ENCODE data around the gene CDK19. TPM values are rescaled to one million over a fixed set of nuclear protein-coding genes. Genes with fewer than 3 reads are reported as not detected.

CDK19 gene
- polyA plus RNA-seq, 1 donor from 2014 or later: 4.0 TPM

DNA sequence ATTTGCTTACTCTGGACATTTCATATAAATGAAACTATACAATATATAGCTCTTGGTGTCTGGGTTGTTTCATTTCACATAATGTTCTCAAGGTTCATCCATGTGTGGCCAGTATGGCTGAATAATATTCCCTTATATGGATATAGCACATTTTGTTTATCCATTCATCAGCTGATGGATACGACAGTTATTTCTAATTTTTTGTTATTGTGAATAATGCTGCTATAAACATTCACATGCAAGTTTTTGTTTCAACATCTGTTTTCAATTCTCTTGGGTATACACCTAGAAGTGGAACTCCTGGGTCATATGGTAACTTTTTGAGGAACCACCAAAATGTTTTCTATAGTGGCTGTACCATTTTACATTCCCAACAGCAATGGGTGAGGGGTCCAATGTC lies 101.1 kb downstream of the CDK19 start:
- peak overlapping the region in 2 of 3 donors; percentile 27 to 75 for H3K27ac Mint-ChIP-seq
- H3K4me3 Mint-ChIP-seq: peak overlapping the region in 1 of 4 donors; percentile 41
- H3K4me1 Mint-ChIP-seq: peaks cover 12 to 19% (median 12%) of the 10 kb centered on the region in 3 donors
- peaks cover 6% of the 10 kb centered on the region for H3K36me3 Mint-ChIP-seq
- H3K9me3 Mint-ChIP-seq: no peaks in the 10 kb centered on the region
- H3K27me3 Mint-ChIP-seq: no peaks in the 10 kb centered on the region

DNA sequence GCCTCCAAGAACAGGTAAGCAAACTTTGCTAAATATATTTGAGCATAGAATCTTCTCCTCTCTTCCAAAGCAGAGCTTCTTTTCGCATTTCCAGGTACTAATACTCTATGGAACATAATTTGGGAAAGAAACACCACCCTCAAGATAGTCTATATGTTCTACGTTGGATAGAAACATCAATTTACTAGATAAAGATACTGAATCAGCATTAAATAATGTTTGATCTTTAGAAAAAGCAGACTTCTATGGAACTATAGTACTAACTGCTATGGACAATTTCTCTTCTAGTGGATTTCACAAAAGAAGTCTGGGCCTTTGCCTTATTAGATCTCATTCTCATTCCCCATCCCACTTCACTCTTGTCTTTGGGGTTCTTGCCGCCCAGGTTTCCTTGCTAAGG lies 103.0 kb downstream of the CDK19 start:
- Mint-ChIP-seq H3K27me3 (no peaks in the 10 kb centered on the region), H3K4me1 (peaks cover 14 to 24% (median 16%) of the 10 kb centered on the region in 3 donors), H3K4me3 (no peak overlapping the region), H3K9me3 (no peaks in the 10 kb centered on the region), H3K27ac (peak overlapping the region in 1 of 3 donors; percentile 11), H3K36me3 (peaks cover 2% of the 10 kb centered on the region)

DNA sequence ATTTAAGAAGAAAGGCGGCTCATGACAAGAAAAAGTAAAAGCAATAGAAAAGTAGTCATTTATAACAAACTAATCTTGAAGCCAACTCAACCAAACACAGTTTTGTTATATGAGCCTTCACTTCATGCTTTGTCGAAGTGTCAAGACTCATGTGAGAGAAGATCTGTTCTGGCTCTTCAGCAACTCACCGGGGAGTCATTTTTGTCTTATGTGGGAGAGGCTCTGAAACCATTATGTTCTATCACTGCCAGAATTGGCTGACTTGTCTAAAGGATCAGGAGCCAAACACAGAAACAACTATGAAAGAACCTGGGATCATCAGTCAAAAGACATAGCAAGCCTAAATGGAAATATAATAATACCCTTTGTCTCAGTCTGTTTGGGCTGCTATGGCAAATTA lies 105.2 kb downstream of the CDK19 start:
- Mint-ChIP-seq H3K9me3 (no peaks in the 10 kb centered on the region), H3K4me1 (peaks cover 20 to 27% (median 20%) of the 10 kb centered on the region in 3 donors), H3K27me3 (no peaks in the 10 kb centered on the region), H3K36me3 (peaks cover 2% of the 10 kb centered on the region), H3K27ac (no peak overlapping the region), H3K4me3 (no peak overlapping the region)

DNA sequence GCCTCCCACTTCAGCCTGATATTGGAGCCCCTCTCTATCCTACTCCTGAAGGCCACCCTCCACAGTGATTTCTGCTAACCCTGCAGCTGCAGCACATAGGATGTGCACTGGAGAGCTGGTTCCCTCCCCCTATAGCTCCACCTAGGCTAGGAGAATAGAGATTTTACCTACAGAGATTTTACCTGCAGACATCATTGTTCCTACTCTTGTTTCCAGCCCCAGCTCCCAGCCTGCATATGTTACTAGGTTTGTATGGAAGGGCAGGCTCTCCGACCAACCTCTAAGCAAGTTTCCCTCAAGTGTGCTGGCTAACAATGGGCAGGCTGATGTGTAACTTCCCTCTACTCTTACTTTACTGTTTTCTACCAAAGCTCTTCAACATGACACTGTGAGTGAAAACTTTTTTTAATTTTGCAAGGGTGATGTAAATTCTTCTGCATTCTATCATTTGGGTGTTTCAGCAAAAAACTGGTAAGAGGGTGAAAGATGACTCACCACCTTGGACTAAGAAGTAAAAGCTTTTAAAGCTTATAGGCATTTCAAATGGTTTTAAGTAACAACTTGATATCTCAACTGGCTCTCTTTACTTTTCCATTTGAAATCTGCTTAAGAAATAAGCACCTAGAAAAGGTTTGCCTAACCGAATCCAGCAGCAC lies 106.8 kb downstream of the CDK19 start:
- Mint-ChIP-seq H3K9me3 (no peaks in the 10 kb centered on the region), H3K4me3 (peak overlapping the region in 1 of 4 donors; percentile 24), H3K27me3 (no peaks in the 10 kb centered on the region), H3K27ac (peak overlapping the region in 1 of 3 donors; percentile 14), H3K4me1 (peaks cover 10 to 17% (median 11%) of the 10 kb centered on the region in 3 donors), H3K36me3 (no peaks in the 10 kb centered on the region)

DNA sequence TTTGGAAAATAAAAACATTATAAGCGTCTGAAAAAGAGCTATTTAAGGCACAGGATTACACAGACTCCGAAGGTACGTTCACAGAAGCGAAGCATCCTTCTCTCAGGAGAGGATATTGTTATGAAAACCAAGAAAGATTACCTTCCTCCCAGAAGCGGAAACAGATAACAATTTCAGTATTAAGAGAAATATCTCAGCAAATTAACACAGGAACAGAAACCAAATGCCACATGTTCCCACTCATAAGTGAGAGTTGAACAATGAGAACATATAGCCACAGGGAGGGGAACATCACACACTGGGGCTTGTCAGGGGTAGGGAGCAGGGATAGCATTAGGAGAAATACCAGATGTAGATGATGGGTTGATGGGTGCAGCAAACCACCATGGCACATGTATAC lies 109.7 kb downstream of the CDK19 start:
- Mint-ChIP-seq H3K4me3 (peak overlapping the region in 1 of 4 donors; percentile 42), H3K27me3 (no peaks in the 10 kb centered on the region), H3K4me1 (peaks cover 9 to 12% (median 10%) of the 10 kb centered on the region in 3 donors), H3K27ac (peak overlapping the region in 1 of 3 donors; percentile 43), H3K36me3 (no peaks in the 10 kb centered on the region), H3K9me3 (no peaks in the 10 kb centered on the region)

DNA sequence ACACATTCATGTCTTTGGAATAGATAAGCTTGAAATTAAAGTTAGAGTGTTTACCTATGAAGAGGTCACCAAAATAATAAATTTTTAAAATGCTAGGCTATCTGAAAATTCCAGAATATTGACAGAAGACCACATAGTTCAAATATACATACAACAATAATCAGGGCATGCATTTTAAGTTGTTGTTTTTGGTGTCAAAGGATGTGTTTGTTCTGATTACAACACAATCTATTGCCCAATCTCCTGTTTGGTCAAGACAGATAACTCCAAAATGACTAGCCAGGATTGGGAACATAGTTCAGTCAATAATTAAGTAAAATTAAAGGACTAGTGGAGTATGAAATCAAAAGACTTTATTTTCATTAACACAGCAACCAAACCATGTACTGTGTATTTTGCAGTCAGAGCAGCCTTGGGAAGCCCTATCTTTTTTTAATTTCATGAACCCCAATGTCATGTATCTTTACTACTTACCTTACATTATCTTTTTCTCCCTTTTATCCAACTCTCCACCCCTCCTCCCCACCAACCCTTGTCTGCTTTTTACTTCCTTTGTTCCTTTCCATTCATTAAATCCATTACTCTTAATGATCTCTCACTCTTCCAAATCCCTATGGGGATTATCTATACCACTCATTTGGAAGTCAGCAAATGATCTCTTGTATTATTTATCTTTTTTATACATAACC lies 111.2 kb downstream of the CDK19 start:
- H3K27ac Mint-ChIP-seq: no peak overlapping the region
- no peaks in the 10 kb centered on the region for H3K9me3 Mint-ChIP-seq
- no peaks in the 10 kb centered on the region for H3K36me3 Mint-ChIP-seq
- H3K27me3 Mint-ChIP-seq: no peaks in the 10 kb centered on the region
- H3K4me3 Mint-ChIP-seq: no peak overlapping the region
- H3K4me1 Mint-ChIP-seq: peaks cover 9 to 12% (median 10%) of the 10 kb centered on the region in 3 donors

- Mint-ChIP-seq H3K36me3 (peaks cover 3% of the 10 kb centered on the region), H3K27me3 (no peaks in the 10 kb centered on the region), H3K9me3 (no peaks in the 10 kb centered on the region), H3K4me3 (no peak overlapping the region), H3K4me1 (peaks cover 6 to 10% (median 8%) of the 10 kb centered on the region in 3 donors), H3K27ac (peak overlapping the region in 1 of 3 donors; percentile 75)
Measured at GRCh38 chr6:110703010-110703905, 112.0 kb downstream of the CDK19 start.

DNA sequence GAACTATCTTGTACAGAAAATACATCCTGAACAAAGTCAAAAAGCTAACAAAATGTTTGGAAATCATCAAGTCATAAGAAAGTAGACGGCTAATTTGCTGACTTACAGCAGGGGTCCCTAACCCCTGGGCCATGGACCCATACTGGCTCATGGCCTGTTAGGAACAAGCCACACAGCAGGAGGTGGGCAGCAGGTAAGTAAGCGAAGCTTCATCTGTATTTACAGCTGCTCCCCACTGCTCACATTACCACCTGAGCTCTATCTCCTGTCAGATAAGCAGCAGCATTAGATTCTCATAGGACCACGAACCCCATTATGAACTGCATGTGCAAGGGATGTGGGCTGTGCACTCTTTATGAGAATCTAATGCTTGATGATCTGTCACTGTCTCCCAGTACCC lies 115.5 kb downstream of the CDK19 start:
- Mint-ChIP-seq H3K4me3 (no peak overlapping the region), H3K36me3 (peaks cover 14% of the 10 kb centered on the region), H3K27ac (no peak overlapping the region), H3K4me1 (peaks cover 3 to 8% (median 7%) of the 10 kb centered on the region in 3 donors), H3K27me3 (no peaks in the 10 kb centered on the region), H3K9me3 (no peaks in the 10 kb centered on the region)

GRCh38 chr6:110693994-110694393 lies 121.3 kb downstream of the CDK19 start:
- H3K4me1 Mint-ChIP-seq: peaks cover 9 to 13% (median 12%) of the 10 kb centered on the region in 3 donors
- H3K27ac Mint-ChIP-seq: no peak overlapping the region
- peaks cover 0 to 7% (median 2%) of the 10 kb centered on the region in 3 donors for H3K9me3 Mint-ChIP-seq
- peaks cover 23% of the 10 kb centered on the region for H3K36me3 Mint-ChIP-seq
- no peaks in the 10 kb centered on the region for H3K27me3 Mint-ChIP-seq
- H3K4me3 Mint-ChIP-seq: no peak overlapping the region

GRCh38 chr6:110693296-110693695 lies 122.0 kb downstream of the CDK19 start:
- H3K4me3 Mint-ChIP-seq: no peak overlapping the region
- peaks cover 11 to 17% (median 15%) of the 10 kb centered on the region in 3 donors for H3K4me1 Mint-ChIP-seq
- peaks cover 0 to 7% (median 2%) of the 10 kb centered on the region in 3 donors for H3K9me3 Mint-ChIP-seq

DNA sequence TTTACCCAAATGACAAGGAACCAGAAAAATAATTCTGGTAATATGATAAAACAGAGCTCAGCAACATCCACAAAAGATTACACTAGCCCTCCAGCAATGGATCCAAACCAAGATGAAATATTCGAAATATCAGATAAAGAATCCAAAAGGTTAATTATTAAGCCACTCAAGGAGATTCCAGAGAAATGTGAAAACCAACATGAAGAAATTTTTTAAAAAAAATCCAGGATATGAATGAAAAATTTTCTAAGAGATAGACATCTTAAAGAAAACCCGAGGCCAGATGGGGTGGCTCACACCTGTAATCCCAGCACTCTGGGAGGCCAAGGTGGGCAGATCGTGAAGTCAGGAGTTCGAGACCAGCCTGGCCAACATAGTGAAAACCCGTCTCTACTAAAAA lies 124.4 kb downstream of the CDK19 start:
- Mint-ChIP-seq H3K27me3 (no peaks in the 10 kb centered on the region), H3K36me3 (peaks cover 13% of the 10 kb centered on the region), H3K27ac (no peak overlapping the region), H3K4me1 (peaks cover 15 to 20% (median 20%) of the 10 kb centered on the region in 3 donors), H3K9me3 (peaks cover 0 to 7% (median 2%) of the 10 kb centered on the region in 3 donors), H3K4me3 (no peak overlapping the region)

More at GRCh38 chr6:110693296-110693695, 122.0 kb downstream of the CDK19 start:
- Mint-ChIP-seq H3K27ac (no peak overlapping the region), H3K36me3 (peaks cover 20% of the 10 kb centered on the region), H3K27me3 (no peaks in the 10 kb centered on the region)

- H3K9me3 Mint-ChIP-seq: peaks cover 0 to 7% (median 2%) of the 10 kb centered on the region in 3 donors
- peaks cover 15 to 20% (median 18%) of the 10 kb centered on the region in 3 donors for H3K4me1 Mint-ChIP-seq
- H3K4me3 Mint-ChIP-seq: no peak overlapping the region
- H3K36me3 Mint-ChIP-seq: peaks cover 10% of the 10 kb centered on the region
- H3K27me3 Mint-ChIP-seq: no peaks in the 10 kb centered on the region
- no peak overlapping the region for H3K27ac Mint-ChIP-seq
Measured at GRCh38 chr6:110690106-110690654, 125.1 kb downstream of the CDK19 start.

DNA sequence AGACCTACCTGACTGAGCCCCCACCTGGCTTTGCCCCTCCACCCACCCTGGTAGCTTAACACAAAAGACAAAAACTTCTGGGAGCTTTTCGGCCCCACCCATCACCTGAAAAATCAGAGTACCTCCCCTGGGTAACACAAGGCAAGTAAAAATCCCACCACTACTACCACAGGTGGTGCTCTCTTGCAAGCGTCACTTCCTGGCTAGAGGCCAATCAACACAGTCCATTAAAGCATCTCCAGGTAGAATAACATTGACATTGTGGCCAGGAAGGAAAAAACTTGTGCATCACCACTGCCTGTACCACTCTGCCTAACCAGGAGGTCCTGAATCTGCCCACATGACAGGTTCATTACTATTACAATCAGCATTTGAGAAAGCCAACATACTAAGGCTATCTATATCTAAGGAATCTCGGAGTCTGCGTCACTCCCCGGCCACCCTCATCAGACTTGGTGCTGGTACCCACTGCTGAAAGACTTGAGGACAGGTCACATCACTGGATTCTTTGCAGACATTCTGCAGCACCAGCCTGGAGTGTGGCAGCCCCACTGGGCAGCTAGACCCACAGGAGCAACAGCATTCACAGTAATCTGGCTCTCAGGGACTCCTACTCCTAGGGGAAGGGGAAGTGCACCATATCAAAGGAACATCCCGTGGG lies 125.9 kb downstream of the CDK19 start:
- H3K36me3 Mint-ChIP-seq: peaks cover 6% of the 10 kb centered on the region
- H3K4me1 Mint-ChIP-seq: peaks cover 13 to 20% (median 17%) of the 10 kb centered on the region in 3 donors
- no peaks in the 10 kb centered on the region for H3K27me3 Mint-ChIP-seq
- H3K27ac Mint-ChIP-seq: no peak overlapping the region
- no peak overlapping the region for H3K4me3 Mint-ChIP-seq
- H3K9me3 Mint-ChIP-seq: peaks cover 0 to 4% (median under 1%) of the 10 kb centered on the region in 3 donors

DNA sequence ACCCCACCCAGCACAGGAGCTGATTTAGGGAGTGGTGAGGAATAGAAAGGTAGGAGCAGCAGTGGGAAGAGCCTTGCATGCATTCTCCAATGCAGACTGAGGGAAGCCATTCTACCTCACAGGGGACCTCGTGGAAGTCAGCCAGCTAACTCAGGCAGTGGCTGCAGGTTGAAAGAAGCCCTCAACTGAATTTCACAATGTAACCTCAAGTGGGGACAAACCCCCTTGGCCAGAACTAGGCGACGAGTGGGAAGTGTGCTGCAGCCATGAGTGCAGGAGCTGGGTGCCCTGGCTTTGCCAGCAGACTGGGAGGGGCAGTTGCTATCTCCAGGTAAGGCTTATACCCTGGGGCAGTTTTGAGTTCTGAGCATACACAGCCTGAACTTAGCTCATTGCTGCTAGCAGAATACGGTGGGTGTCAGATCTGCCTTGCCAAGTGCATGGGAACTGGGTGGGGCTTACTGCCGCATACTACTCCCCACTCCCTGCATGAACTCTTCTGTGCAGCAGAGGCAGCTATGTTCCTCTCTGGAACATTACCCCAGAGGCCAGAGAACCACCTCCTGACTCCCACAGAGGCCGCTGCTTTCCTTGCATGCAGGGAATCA lies 126.5 kb downstream of the CDK19 start:
- peaks cover 4% of the 10 kb centered on the region for H3K36me3 Mint-ChIP-seq

More for the DNA sequence above, 126.5 kb downstream of the CDK19 start:
- Mint-ChIP-seq H3K9me3 (no peaks in the 10 kb centered on the region), H3K4me3 (no peak overlapping the region), H3K27me3 (no peaks in the 10 kb centered on the region), H3K4me1 (peaks cover 13 to 20% (median 15%) of the 10 kb centered on the region in 3 donors), H3K27ac (no peak overlapping the region)
